ENCODE results near the gene FOSB.

- TF ChIP-seq ZKSCAN8 (CRISPR knock-in tag; IDR thresholded peaks at IDR 0.05), result no peak
- TF ChIP-seq ZBTB11 (CRISPR knock-in tag; IDR thresholded peaks at IDR 0.05), result no peak
Measured at GRCh38 chr19:45471931-45472562, 4.3 kb downstream of the FOSB start.
